H9 (cell line): ENCODE measurements around the gene DMD. TPM values are rescaled to one million over a fixed set of nuclear protein-coding genes. Genes with fewer than 3 reads are reported as not detected.

ENCODE experiments used
- DNase-seq: peaks from one replicate; pipeline ENCODE4 v3.0.0-alpha.2; 2017
- H2AFZ ChIP-seq: one replicate; pipeline ENCODE4 v1.6.1; 2013; ENCODE audit warnings: mild to moderate bottlenecking, low read length, control low read depth, moderate library complexity
- H2AK5ac ChIP-seq: 2 replicates; pipeline ENCODE4 v1.6.1; 2013; ENCODE audit warnings: low read length, control low read depth, mixed read lengths; ENCODE audit not compliant: insufficient read length
- H2BK120ac ChIP-seq: one replicate; pipeline ENCODE4 v1.6.1; 2013; ENCODE audit warnings: low read depth, mild to moderate bottlenecking, low read length, control low read depth, inconsistent platforms; ENCODE audit not compliant: poor library complexity, severe bottlenecking
- H2BK12ac ChIP-seq: 2 replicates; pipeline ENCODE4 v1.6.1; 2013; ENCODE audit warnings: low read length, control low read depth, mixed read lengths, low read depth; ENCODE audit not compliant: insufficient read length
- H2BK15ac ChIP-seq: 2 replicates; pipeline ENCODE4 v1.6.1; 2013; ENCODE audit warnings: low read depth, low read length, control low read depth
- H2BK20ac ChIP-seq: one replicate; pipeline ENCODE4 v1.6.1; 2013; ENCODE audit warnings: low read depth, mild to moderate bottlenecking, low read length, control low read depth, inconsistent platforms; ENCODE audit not compliant: poor library complexity, severe bottlenecking
- H2BK5ac ChIP-seq: 2 replicates; pipeline ENCODE4 v1.6.1; 2013; ENCODE audit warnings: low read length, control low read depth, mixed read lengths; ENCODE audit not compliant: insufficient read length
- H3K14ac ChIP-seq: 2 replicates; pipeline ENCODE4 v1.6.1; 2013; ENCODE audit warnings: low read length, control low read depth; ENCODE audit not compliant: insufficient read depth
- H3K18ac ChIP-seq: 2 replicates; pipeline ENCODE4 v1.6.1; 2013; ENCODE audit warnings: low read depth, mild to moderate bottlenecking, mixed read lengths, low read length, control low read depth; ENCODE audit not compliant: insufficient read length
- H3K23ac ChIP-seq: 2 replicates; pipeline ENCODE4 v1.6.1; 2013; ENCODE audit warnings: low read length, control low read depth, mixed read lengths, low read depth; ENCODE audit not compliant: insufficient read length
- H3K23me2 ChIP-seq: 2 replicates; pipeline ENCODE4 v1.6.1; 2013; ENCODE audit warnings: low read depth, mild to moderate bottlenecking, mixed read lengths, low read length, control low read depth; ENCODE audit not compliant: insufficient read length, poor library complexity, severe bottlenecking
- H3K27ac ChIP-seq: 2 replicates; pipeline ENCODE4 v1.5.1; 2013; ENCODE audit warnings: low read length, control low read depth, mixed read lengths, low read depth; ENCODE audit not compliant: insufficient read length
- H3K27me3 ChIP-seq: 2 replicates; pipeline ENCODE4 v1.6.1; 2013; ENCODE audit warnings: low read length, control low read depth, inconsistent platforms; ENCODE audit not compliant: insufficient read depth
- H3K4ac ChIP-seq: 2 replicates; pipeline ENCODE4 v1.6.1; 2013; ENCODE audit warnings: low read depth, mild to moderate bottlenecking, control low read depth, inconsistent platforms, low read length, moderate library complexity
- H3K4me1 ChIP-seq: 2 replicates; pipeline ENCODE4 v1.6.1; 2013; ENCODE audit warnings: low read length, control low read depth, inconsistent platforms; ENCODE audit not compliant: insufficient read depth
- H3K4me2 ChIP-seq: 2 replicates; pipeline ENCODE4 v1.6.1; 2013; ENCODE audit warnings: low read length, control low read depth, mixed read lengths; ENCODE audit not compliant: insufficient read length, insufficient read depth
- H3K56ac ChIP-seq: 2 replicates; pipeline ENCODE4 v1.6.1; 2013; ENCODE audit warnings: low read depth, mild to moderate bottlenecking, mixed read lengths, low read length, control low read depth; ENCODE audit not compliant: insufficient read length
- H3K79me1 ChIP-seq: 2 replicates; pipeline ENCODE4 v1.6.1; 2013; ENCODE audit warnings: low read depth, mild to moderate bottlenecking, moderate library complexity, low read length, control low read depth, inconsistent platforms; ENCODE audit not compliant: insufficient read depth, poor library complexity, severe bottlenecking
- H3K79me2 ChIP-seq: 2 replicates; pipeline ENCODE4 v1.6.1; 2013; ENCODE audit warnings: low read length, control low read depth, inconsistent platforms; ENCODE audit not compliant: insufficient read depth
- H3K9ac ChIP-seq: 2 replicates; pipeline ENCODE4 v1.6.1; 2013; ENCODE audit warnings: low read length, control low read depth, mixed read lengths; ENCODE audit not compliant: insufficient read length; ENCODE audit errors: extremely low read depth
- H3K9me3 ChIP-seq: one replicate; pipeline ENCODE4 v1.6.1; 2013; ENCODE audit warnings: low read depth, low read length, inconsistent platforms; ENCODE audit not compliant: control insufficient read depth
- H3T11ph ChIP-seq: one replicate; pipeline ENCODE4 v1.6.1; 2013; ENCODE audit warnings: mild to moderate bottlenecking, low read length, control low read depth, inconsistent platforms
- H4K20me1 ChIP-seq: one replicate; pipeline ENCODE4 v1.6.1; 2013; ENCODE audit not compliant: control insufficient read depth, insufficient read length, insufficient read depth
- H4K5ac ChIP-seq: 2 replicates; pipeline ENCODE4 v1.6.1; 2013; ENCODE audit warnings: low read depth, mild to moderate bottlenecking, mixed read lengths, low read length, control low read depth; ENCODE audit not compliant: insufficient read length
- H4K8ac ChIP-seq: replicated peaks from 2 replicates; pipeline ENCODE4 v1.6.1; 2013; ENCODE audit warnings: low read length, control low read depth, mixed read lengths, low read depth; ENCODE audit not compliant: insufficient read length
- H4K91ac ChIP-seq: 2 replicates; pipeline ENCODE4 v1.6.1; 2013; ENCODE audit warnings: low read depth, mild to moderate bottlenecking, moderate library complexity, mixed read lengths, low read length, control low read depth; ENCODE audit not compliant: insufficient read length
- H3K27ac Mint-ChIP-seq, 3 experiments: 2 replicates in 2 of 3; 3 replicates in 1 of 3; pipeline ENCODE4 v1.8.0; 2020 to 2021; ENCODE audit warnings: mixed read lengths in 3 of 3, mild to moderate bottlenecking in 1 of 3, moderate library complexity in 1 of 3
- H3K27me3 Mint-ChIP-seq: 2 replicates; pipeline ENCODE4 v1.8.0; 2021; ENCODE audit warnings: low read depth, mild to moderate bottlenecking, moderate library complexity, mixed read lengths
- H3K36me3 Mint-ChIP-seq, 3 experiments: 2 replicates in 2 of 3; 3 replicates in 1 of 3; pipeline ENCODE4 v1.8.0; 2020 to 2021; ENCODE audit warnings: low read depth in 3 of 3, mixed read lengths in 3 of 3; ENCODE audit not compliant: insufficient read depth in 1 of 3
- H3K4me1 Mint-ChIP-seq, 2 experiments: 2 replicates each; pipeline ENCODE4 v1.8.0; 2020; ENCODE audit warnings: mixed read lengths in 2 of 2
- H3K4me3 Mint-ChIP-seq, 2 experiments: 2 replicates in 1 of 2; 3 replicates in 1 of 2; pipeline ENCODE4 v1.8.0; 2020 to 2021; ENCODE audit warnings: mild to moderate bottlenecking in 2 of 2, mixed read lengths in 2 of 2, moderate library complexity in 1 of 2
- H3K9me3 Mint-ChIP-seq, 2 experiments: 2 replicates in 1 of 2; 3 replicates in 1 of 2; pipeline ENCODE4 v1.8.0; 2020; ENCODE audit warnings: mild to moderate bottlenecking in 2 of 2, mixed read lengths in 2 of 2, moderate library complexity in 1 of 2
- CTCF ChIP-seq: fragments of 200-600 bp; sonication (generic); conservative IDR thresholded peaks from 3 replicates; pipeline ENCODE4 v1.8.0; 2021; ENCODE audit warnings: antibody characterized with exemption, mild to moderate bottlenecking
- WGBS: extraction: QIAGEN DNeasy Blood & Tissue Kit; methylation state at CpG from one replicate; pipeline ENCODE4 v1.1.7; 2013; ENCODE audit warnings: missing lambda C conversion rate, low lambda C conversion rate, mixed read lengths; ENCODE audit not compliant: insufficient read length; ENCODE audit errors: extremely low coverage; 5-methylcytosine and 5-hydroxymethylcytosine counted together
- total RNA-seq: library from RNA; stranded (reverse); gene quantifications from 2 replicates; pipeline ENCODE4 v1.2.1, GENCODE V29; 2021

Gene DMD
- total RNA-seq, 1 experiment from 2014 or later, result 3.8 TPM

GRCh38 chrX:32170481-32170880 is 1040.9 kb downstream of the DMD start:
- TF ChIP-seq CTCF, result no peak
- H3K79me2 ChIP-seq, result no peaks in the 10 kb centered on the region
- H4K5ac ChIP-seq, result no peak overlapping the region
- no peak overlapping the region for H3K56ac ChIP-seq
- no peak overlapping the region for H2AFZ ChIP-seq
- no peak overlapping the region for H2AK5ac ChIP-seq
- H3K4me3 Mint-ChIP-seq, result no peak overlapping the region
- H2BK5ac ChIP-seq, result no peak overlapping the region
- no peaks in the 10 kb centered on the region for H3K79me1 ChIP-seq
- peaks cover 52 to 59% of the 10 kb centered on the region in 2 experiments for H3K9me3 Mint-ChIP-seq
- no CpG with 5 or more reads among the region's 3 CpGs for WGBS
- no peaks in the 10 kb centered on the region for H3K23me2 ChIP-seq
- H3K27ac Mint-ChIP-seq, result no peak overlapping the region
- H3K4me1 ChIP-seq, result no peaks in the 10 kb centered on the region
- H4K20me1 ChIP-seq, result no peaks in the 10 kb centered on the region
- DNase-seq, result no peak
- peaks cover 4 to 8% (median 4%) of the 10 kb centered on the region in 3 experiments; a peak in 3 of 7 replicates for H3K36me3 Mint-ChIP-seq
- H3K14ac ChIP-seq, result no peak overlapping the region
- H3K27me3 ChIP-seq, result no peaks in the 10 kb centered on the region
- H3K4me1 Mint-ChIP-seq, result no peaks in the 10 kb centered on the region
- no peak overlapping the region for H2BK120ac ChIP-seq
- no peak overlapping the region for H3K27ac ChIP-seq
- H3K9ac ChIP-seq, result no peak overlapping the region
- H4K8ac ChIP-seq, result no peak overlapping the region
- no peak overlapping the region for H4K91ac ChIP-seq
- no peak overlapping the region for H3K4me2 ChIP-seq
- H2BK12ac ChIP-seq, result no peak overlapping the region
- no peak overlapping the region for H3K4ac ChIP-seq
- peaks cover 3% of the 10 kb centered on the region for H3K9me3 ChIP-seq
- no peak overlapping the region for H3K23ac ChIP-seq
- no peak overlapping the region for H2BK20ac ChIP-seq
- peaks cover 2% of the 10 kb centered on the region; the same call in 1 of the 2 replicates for H3K27me3 Mint-ChIP-seq
- no peak overlapping the region for H3K18ac ChIP-seq
- no peak overlapping the region for H3T11ph ChIP-seq
- H2BK15ac ChIP-seq, result no peak overlapping the region
